ENCODE data around the gene TTLL11. TPM values are rescaled to one million over a fixed set of nuclear protein-coding genes. Genes with fewer than 3 reads are reported as not detected.

TTLL11 gene
- total and polyA plus RNA-seq, 2 of the 8 experiments (the other 6 are each of a cell fraction or from before 2014, with no cell fraction given): 0.56 to 0.80 TPM

GRCh38 chr9:122090981-122091380 is 2.1 kb downstream of the TTLL11 start (continued):
- TF ChIP-seq CHD7 (IDR thresholded peaks at IDR 0.05; ENCODE audit: insufficient replicate concordance, low read length) (no peak), FOSL1 (IDR thresholded peaks at IDR 0.05; ENCODE audit: insufficient read depth, low read depth, low read length) (no peak), RAD21 (IDR thresholded peaks at IDR 0.05 in 1 of 2, conservative IDR thresholded peaks at IDR 0.05 in 1 of 2; ENCODE audit: low read depth in 2 of 2, low read length in 2 of 2) (no peak), TBP (IDR thresholded peaks at IDR 0.05; ENCODE audit: low read depth, low read length) (no peak), NRF1 (IDR thresholded peaks at IDR 0.05; ENCODE audit: low read depth, low read length) (no peak), TCF12 (IDR thresholded peaks at IDR 0.05; ENCODE audit: low read depth, low read length) (no peak), NANOG (IDR thresholded peaks at IDR 0.05; ENCODE audit: insufficient read depth, low read depth, low read length, poor library complexity, severe bottlenecking) (no peak), HDAC2 (IDR thresholded peaks at IDR 0.05; ENCODE audit: borderline replicate concordance in 1 of 2, low read depth in 2 of 2, low read length in 2 of 2) (no peak), SIN3A (conservative IDR thresholded peaks at IDR 0.05 in 1 of 2, IDR thresholded peaks at IDR 0.05 in 1 of 2; ENCODE audit: low read depth in 1 of 2, low read length in 2 of 2) (no peak), CTBP2 (IDR thresholded peaks at IDR 0.05; ENCODE audit: borderline replicate concordance, insufficient read depth, insufficient read length, low read length) (no peak)

Data from H1 (cell line).